Measurements from ENCODE around the gene TRPM7. TPM values are rescaled to one million over a fixed set of nuclear protein-coding genes. Genes with fewer than 3 reads are reported as not detected.

Gene TRPM7
- total RNA-seq, 1 donor from 2014 or later = 34.5 TPM

GRCh38 chr15:50544368-50544767, 142.2 kb downstream of the TRPM7 start:
- Mint-ChIP-seq H3K4me3 (ENCODE audit: unreplicated experiment) (no peak overlapping the region), H3K9me3 (ENCODE audit: low read depth) (no peaks in the 10 kb centered on the region), H3K27me3 (ENCODE audit: low read depth) (no peaks in the 10 kb centered on the region), H3K36me3 (ENCODE audit: low read depth) (peaks cover 1% of the 10 kb centered on the region), H3K4me1 (ENCODE audit: low read depth) (peaks cover 17% of the 10 kb centered on the region), H3K27ac (ENCODE audit: unreplicated experiment) (no peak overlapping the region)
- no peak for DNase-seq (ENCODE audit: low spot score)
- TF ChIP-seq CTCF (IDR thresholded peaks at IDR 0.05) = no peak

GRCh38 chr15:50543556-50543955, 143.0 kb downstream of the TRPM7 start:
- no peak for DNase-seq (ENCODE audit: low spot score)
- H3K36me3 Mint-ChIP-seq (ENCODE audit: low read depth) = peaks cover 1% of the 10 kb centered on the region
- no peaks in the 10 kb centered on the region for H3K9me3 Mint-ChIP-seq (ENCODE audit: low read depth)
- no peaks in the 10 kb centered on the region for H3K27me3 Mint-ChIP-seq (ENCODE audit: low read depth)
- TF ChIP-seq CTCF (IDR thresholded peaks at IDR 0.05) = no peak
- no peak overlapping the region for H3K27ac Mint-ChIP-seq (ENCODE audit: unreplicated experiment)
- peaks cover 17% of the 10 kb centered on the region for H3K4me1 Mint-ChIP-seq (ENCODE audit: low read depth)
- no peak overlapping the region for H3K4me3 Mint-ChIP-seq (ENCODE audit: unreplicated experiment)

- DNase-seq (ENCODE audit: low spot score) = no peak
- Mint-ChIP-seq H3K4me3 (ENCODE audit: unreplicated experiment) (no peak overlapping the region), H3K9me3 (ENCODE audit: low read depth) (no peaks in the 10 kb centered on the region), H3K4me1 (ENCODE audit: low read depth) (peaks cover 17% of the 10 kb centered on the region), H3K27me3 (ENCODE audit: low read depth) (no peaks in the 10 kb centered on the region), H3K36me3 (ENCODE audit: low read depth) (peaks cover 1% of the 10 kb centered on the region), H3K27ac (ENCODE audit: unreplicated experiment) (no peak overlapping the region)
- no peak for TF ChIP-seq CTCF (IDR thresholded peaks at IDR 0.05)
These were observed 143.7 kb downstream of the TRPM7 start for GRCh38 chr15:50542887-50543210.

- H3K4me1 Mint-ChIP-seq (ENCODE audit: low read depth) = no peaks in the 10 kb centered on the region
- H3K27ac Mint-ChIP-seq (ENCODE audit: unreplicated experiment) = no peak overlapping the region
- no peak for TF ChIP-seq CTCF (IDR thresholded peaks at IDR 0.05)
- H3K9me3 Mint-ChIP-seq (ENCODE audit: low read depth) = no peaks in the 10 kb centered on the region
- H3K27me3 Mint-ChIP-seq (ENCODE audit: low read depth) = no peaks in the 10 kb centered on the region
- no peaks in the 10 kb centered on the region for H3K36me3 Mint-ChIP-seq (ENCODE audit: low read depth)
- no peak for DNase-seq (ENCODE audit: low spot score)
- no peak overlapping the region for H3K4me3 Mint-ChIP-seq (ENCODE audit: unreplicated experiment)
These were observed 154.8 kb downstream of the TRPM7 start for GRCh38 chr15:50531766-50532165.

- no peak overlapping the region for H3K4me3 Mint-ChIP-seq (ENCODE audit: unreplicated experiment)
These were observed 155.4 kb downstream of the TRPM7 start for GRCh38 chr15:50531163-50531562.

More at GRCh38 chr15:50531163-50531562, 155.4 kb downstream of the TRPM7 start:
- no peak overlapping the region for H3K27ac Mint-ChIP-seq (ENCODE audit: unreplicated experiment)
- TF ChIP-seq CTCF (IDR thresholded peaks at IDR 0.05) = no peak
- no peaks in the 10 kb centered on the region for H3K4me1 Mint-ChIP-seq (ENCODE audit: low read depth)
- no peaks in the 10 kb centered on the region for H3K27me3 Mint-ChIP-seq (ENCODE audit: low read depth)
- no peak for DNase-seq (ENCODE audit: low spot score)
- H3K36me3 Mint-ChIP-seq (ENCODE audit: low read depth) = no peaks in the 10 kb centered on the region
- no peaks in the 10 kb centered on the region for H3K9me3 Mint-ChIP-seq (ENCODE audit: low read depth)
